ENCODE data around the gene ANKRD62.
"Not testable (repeated sequence)": the region's sequence is repeated elsewhere in the genome, so short reads cannot be mapped to it uniquely, and the experiment has no call there.

DNA sequence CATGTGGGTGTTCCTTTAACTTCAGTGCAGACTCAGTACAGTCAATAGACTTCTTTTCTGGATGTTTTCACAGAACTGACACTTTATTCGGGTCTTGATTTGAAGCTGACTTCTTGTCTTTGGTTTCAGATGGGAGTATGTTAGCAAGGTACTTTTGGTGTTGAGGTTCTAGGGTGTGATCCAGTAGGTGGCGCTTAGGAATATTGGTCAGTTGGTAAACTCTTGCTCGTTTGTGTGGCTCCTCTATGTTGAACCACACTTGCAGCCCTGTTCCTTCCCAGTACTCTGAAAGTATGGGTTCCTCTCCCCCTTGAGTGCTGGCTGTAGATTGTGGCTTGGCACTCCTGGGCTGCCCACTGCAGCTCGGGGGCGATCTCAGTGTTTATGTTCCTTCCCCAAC, 48.1 kb downstream of the ANKRD62 start:
- TF ChIP-seq POLR2A (IDR thresholded peaks at IDR 0.05): not testable (repeated sequence)
- TF ChIP-seq, protein P1, sequence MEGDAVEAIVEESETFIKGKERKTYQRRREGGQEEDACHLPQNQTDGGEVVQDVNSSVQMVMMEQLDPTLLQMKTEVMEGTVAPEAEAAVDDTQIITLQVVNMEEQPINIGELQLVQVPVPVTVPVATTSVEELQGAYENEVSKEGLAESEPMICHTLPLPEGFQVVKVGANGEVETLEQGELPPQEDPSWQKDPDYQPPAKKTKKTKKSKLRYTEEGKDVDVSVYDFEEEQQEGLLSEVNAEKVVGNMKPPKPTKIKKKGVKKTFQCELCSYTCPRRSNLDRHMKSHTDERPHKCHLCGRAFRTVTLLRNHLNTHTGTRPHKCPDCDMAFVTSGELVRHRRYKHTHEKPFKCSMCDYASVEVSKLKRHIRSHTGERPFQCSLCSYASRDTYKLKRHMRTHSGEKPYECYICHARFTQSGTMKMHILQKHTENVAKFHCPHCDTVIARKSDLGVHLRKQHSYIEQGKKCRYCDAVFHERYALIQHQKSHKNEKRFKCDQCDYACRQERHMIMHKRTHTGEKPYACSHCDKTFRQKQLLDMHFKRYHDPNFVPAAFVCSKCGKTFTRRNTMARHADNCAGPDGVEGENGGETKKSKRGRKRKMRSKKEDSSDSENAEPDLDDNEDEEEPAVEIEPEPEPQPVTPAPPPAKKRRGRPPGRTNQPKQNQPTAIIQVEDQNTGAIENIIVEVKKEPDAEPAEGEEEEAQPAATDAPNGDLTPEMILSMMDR (IDR thresholded peaks at IDR 0.05): not testable (repeated sequence)

All from suprapubic skin (tissue), 3 donors.